ENCODE measurements around the gene MED12L.

Gene MED12L

GRCh38 chr3:151351219-151351618, 265.8 kb downstream of the MED12L start:
- no peak overlapping the region for H3K4me3 ChIP-seq (ENCODE audit: low read depth, low read length)
- CTCF ChIA-PET = no interaction called here
- no peak for TF ChIP-seq CTCF (IDR thresholded peaks at IDR 0.05; ENCODE audit: insufficient read depth, low read length, missing control alignments)
- POLR2A ChIA-PET = no interaction called here
- DNase-seq (ENCODE audit: low read depth, low spot score) = no peak

- no peak for TF ChIP-seq CTCF (IDR thresholded peaks at IDR 0.05; ENCODE audit: insufficient read depth, low read length, missing control alignments)
- H3K4me3 ChIP-seq (ENCODE audit: low read depth, low read length) = no peak overlapping the region
- DNase-seq (ENCODE audit: low read depth, low spot score) = no peak
- POLR2A ChIA-PET = no interaction called here
- CTCF ChIA-PET = no interaction called here
These were observed 266.2 kb downstream of the MED12L start for GRCh38 chr3:151351648-151352047.

- CTCF ChIA-PET = interaction anchor here (1.6 kb wide), 1 partner anchor 28 kb away, joined by 7 read pairs; the partner anchor contains the start of gene P2RY13
- POLR2A ChIA-PET = no interaction called here
- no peak overlapping the region for H3K4me3 ChIP-seq (ENCODE audit: low read depth, low read length)
- no peak for DNase-seq (ENCODE audit: low read depth, low spot score)
- no peak for TF ChIP-seq CTCF (IDR thresholded peaks at IDR 0.05; ENCODE audit: insufficient read depth, low read length, missing control alignments)
These were observed 271.5 kb downstream of the MED12L start for GRCh38 chr3:151356794-151357462.

GRCh38 chr3:151357463-151357850, 272.0 kb downstream of the MED12L start:
- CTCF ChIA-PET = interaction anchor here (1.6 kb wide), 1 partner anchor 29 kb away, joined by 7 read pairs; the partner anchor contains the start of gene P2RY13
- POLR2A ChIA-PET = no interaction called here
- H3K4me3 ChIP-seq (ENCODE audit: low read depth, low read length) = no peak overlapping the region
- TF ChIP-seq CTCF (IDR thresholded peaks at IDR 0.05; ENCODE audit: insufficient read depth, low read length, missing control alignments) = no peak
- no peak for DNase-seq (ENCODE audit: low read depth, low spot score)

GRCh38 chr3:151362751-151363174, 277.3 kb downstream of the MED12L start:
- no peak for DNase-seq (ENCODE audit: low read depth, low spot score)
- CTCF ChIA-PET = interaction anchor here (1.0 to 2.4 kb wide), 3 partner anchors 32 to 105 kb away, joined by 3 to 5 read pairs (median 3); no protein-coding TSS in a partner anchor

GRCh38 chr3:151366993-151367392, 281.5 kb downstream of the MED12L start:
- no peak for DNase-seq (ENCODE audit: low read depth, low spot score)
- no peak overlapping the region for H3K4me3 ChIP-seq (ENCODE audit: low read depth, low read length)
- TF ChIP-seq CTCF (IDR thresholded peaks at IDR 0.05; ENCODE audit: insufficient read depth, low read length, missing control alignments) = no peak
- ChIA-PET CTCF (interaction anchor here (1.4 kb wide), 1 partner anchor 10 kb away, joined by 4 read pairs; no protein-coding TSS in a partner anchor), POLR2A (no interaction called here)

More at GRCh38 chr3:151362751-151363174, 277.3 kb downstream of the MED12L start:
- POLR2A ChIA-PET = no interaction called here
- no peak overlapping the region for H3K4me3 ChIP-seq (ENCODE audit: low read depth, low read length)
- TF ChIP-seq CTCF (IDR thresholded peaks at IDR 0.05; ENCODE audit: insufficient read depth, low read length, missing control alignments) = no peak

Data from AG04449 (cell line).